Measurements from ENCODE around the gene CHMP4B. TPM values are rescaled to one million over a fixed set of nuclear protein-coding genes. Genes with fewer than 3 reads are reported as not detected.
A peak's percentile ranks its signal among the peaks of the same experiment; 100 is the strongest.

Gene CHMP4B
- total and polyA plus RNA-seq, 3 donors from 2014 or later: 98.3 to 114 (median 102) TPM

GRCh38 chr20:33828326-33828844, 17.2 kb downstream of the CHMP4B start:
- 44 to 58% methylated on average over 9 of the region's 9 CpGs for WGBS, 2 donors
- Histone ChIP-seq H3K4me3 (no peak overlapping the region), H3K27ac (peak overlapping the region; percentile 25 to 55), H3K36me3 (ENCODE audit: low read depth, missing control alignments) (no peaks in the 10 kb centered on the region), H3K27me3 (no peaks in the 10 kb centered on the region), H3K9me3 (no peaks in the 10 kb centered on the region), H3K4me1 (peaks cover 66% of the 10 kb centered on the region)
- TF ChIP-seq POLR2A (IDR thresholded peaks at IDR 0.05): no peak
- TF ChIP-seq, protein P1, sequence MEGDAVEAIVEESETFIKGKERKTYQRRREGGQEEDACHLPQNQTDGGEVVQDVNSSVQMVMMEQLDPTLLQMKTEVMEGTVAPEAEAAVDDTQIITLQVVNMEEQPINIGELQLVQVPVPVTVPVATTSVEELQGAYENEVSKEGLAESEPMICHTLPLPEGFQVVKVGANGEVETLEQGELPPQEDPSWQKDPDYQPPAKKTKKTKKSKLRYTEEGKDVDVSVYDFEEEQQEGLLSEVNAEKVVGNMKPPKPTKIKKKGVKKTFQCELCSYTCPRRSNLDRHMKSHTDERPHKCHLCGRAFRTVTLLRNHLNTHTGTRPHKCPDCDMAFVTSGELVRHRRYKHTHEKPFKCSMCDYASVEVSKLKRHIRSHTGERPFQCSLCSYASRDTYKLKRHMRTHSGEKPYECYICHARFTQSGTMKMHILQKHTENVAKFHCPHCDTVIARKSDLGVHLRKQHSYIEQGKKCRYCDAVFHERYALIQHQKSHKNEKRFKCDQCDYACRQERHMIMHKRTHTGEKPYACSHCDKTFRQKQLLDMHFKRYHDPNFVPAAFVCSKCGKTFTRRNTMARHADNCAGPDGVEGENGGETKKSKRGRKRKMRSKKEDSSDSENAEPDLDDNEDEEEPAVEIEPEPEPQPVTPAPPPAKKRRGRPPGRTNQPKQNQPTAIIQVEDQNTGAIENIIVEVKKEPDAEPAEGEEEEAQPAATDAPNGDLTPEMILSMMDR (IDR thresholded peaks at IDR 0.05): no peak
- no peak for DNase-seq
- intact Hi-C loops (cut with DNase I; ENCODE audit: low total_unique reads): no loop called here

DNA sequence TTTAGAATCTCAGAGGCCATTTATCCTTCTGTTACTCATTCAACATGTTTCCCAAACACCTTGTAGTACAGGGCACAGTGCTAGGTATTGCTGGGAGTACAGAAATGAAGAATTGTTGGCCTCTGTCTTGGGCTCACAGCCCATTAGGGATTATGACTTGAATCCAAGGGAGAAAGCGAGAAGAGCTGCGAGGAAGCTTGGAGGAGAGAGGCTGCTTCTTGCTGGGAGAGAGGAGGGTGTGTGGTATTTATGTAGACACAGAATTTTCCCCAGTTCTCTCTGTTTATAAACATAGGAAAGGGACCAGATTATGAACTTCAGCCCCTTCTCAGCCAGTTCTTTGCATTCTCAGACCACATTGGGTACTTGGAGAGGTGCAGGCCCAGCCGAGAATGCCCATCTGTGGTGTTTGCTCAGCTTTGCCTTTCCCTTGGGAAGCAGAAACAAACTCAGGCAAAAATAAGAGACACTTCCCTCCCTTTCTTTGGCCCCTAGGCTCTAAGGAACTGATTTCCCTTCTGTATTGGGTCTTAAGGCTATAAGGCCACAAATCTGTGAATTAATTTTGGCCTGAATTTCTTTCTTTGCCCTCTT, 17.9 kb downstream of the CHMP4B start:
- TF ChIP-seq POLR2A (IDR thresholded peaks at IDR 0.05): no peak
- TF ChIP-seq, protein P1 (IDR thresholded peaks at IDR 0.05): no peak
- DNase-seq: no peak
- Histone ChIP-seq H3K27ac (peak overlapping the region; percentile 25 to 55), H3K4me3 (no peak overlapping the region), H3K36me3 (ENCODE audit: low read depth, missing control alignments) (no peaks in the 10 kb centered on the region), H3K27me3 (no peaks in the 10 kb centered on the region), H3K4me1 (peaks cover 72% of the 10 kb centered on the region), H3K9me3 (no peaks in the 10 kb centered on the region)
- intact Hi-C loops (cut with DNase I; ENCODE audit: low total_unique reads): no loop called here
- WGBS, 2 donors: 42 to 49% methylated on average over 3 of the region's 3 CpGs

DNA sequence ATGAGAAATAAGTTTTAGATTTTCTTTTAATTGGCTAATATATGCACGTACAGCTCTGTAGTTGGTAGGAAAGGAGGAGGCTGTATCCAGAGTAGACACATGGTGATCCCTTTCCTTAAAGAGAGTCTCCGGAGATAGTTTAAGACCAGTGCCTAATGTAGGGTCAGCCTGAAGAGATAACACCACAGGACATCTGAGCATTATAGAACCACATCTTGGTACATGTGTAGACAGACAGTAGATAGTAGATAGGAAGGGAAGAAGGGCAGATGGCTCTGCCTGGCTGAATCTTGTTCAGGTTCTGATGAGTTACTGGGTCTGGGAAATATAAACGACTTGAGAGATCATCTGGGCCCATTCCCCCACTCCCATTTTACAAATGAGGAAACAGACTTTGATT, 18.5 kb downstream of the CHMP4B start:
- DNase-seq: no peak

DNA sequence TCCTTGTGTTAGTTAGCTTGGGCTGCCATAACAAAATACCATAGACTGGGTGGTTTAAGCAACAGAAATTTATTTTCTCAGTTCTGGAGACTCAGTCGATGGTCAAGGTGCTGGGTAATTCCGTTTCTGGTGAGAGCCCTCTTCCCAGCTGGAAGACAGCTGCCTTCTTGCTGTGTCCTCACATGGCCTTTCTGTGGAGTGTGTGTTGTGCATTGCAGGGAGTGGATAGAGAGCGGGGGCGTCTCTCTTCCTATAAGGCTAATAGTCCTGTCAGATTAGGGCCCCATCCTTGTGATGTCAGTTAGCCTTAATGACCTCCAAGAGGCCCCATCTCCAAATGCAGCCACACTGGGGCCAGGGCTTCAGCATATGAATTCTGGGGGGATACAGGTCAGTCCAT, 19.2 kb downstream of the CHMP4B start:
- H3K27me3 ChIP-seq: no peaks in the 10 kb centered on the region
- 43 to 55% methylated on average over 4 of the region's 4 CpGs for WGBS, 2 donors
- H3K36me3 ChIP-seq (ENCODE audit: low read depth, missing control alignments): no peaks in the 10 kb centered on the region
- no peak overlapping the region for H3K27ac ChIP-seq
- no peaks in the 10 kb centered on the region for H3K9me3 ChIP-seq
- no peak for TF ChIP-seq POLR2A (IDR thresholded peaks at IDR 0.05)
- TF ChIP-seq, protein P1 (IDR thresholded peaks at IDR 0.05): no peak
- H3K4me1 ChIP-seq: peaks cover 72% of the 10 kb centered on the region
- intact Hi-C loops (cut with DNase I; ENCODE audit: low total_unique reads): no loop called here
- no peak for DNase-seq
- H3K4me3 ChIP-seq: no peak overlapping the region

More for the DNA sequence above, 18.5 kb downstream of the CHMP4B start:
- H3K4me1 ChIP-seq: peaks cover 73% of the 10 kb centered on the region
- no peaks in the 10 kb centered on the region for H3K36me3 ChIP-seq (ENCODE audit: low read depth, missing control alignments)
- H3K27me3 ChIP-seq: no peaks in the 10 kb centered on the region
- WGBS, 2 donors: 53 to 56% methylated on average over 3 of the region's 3 CpGs
- H3K9me3 ChIP-seq: no peaks in the 10 kb centered on the region
- H3K27ac ChIP-seq: peak overlapping the region in 1 of 2 donors; percentile 25
- TF ChIP-seq POLR2A (IDR thresholded peaks at IDR 0.05): no peak
- TF ChIP-seq, protein P1 (IDR thresholded peaks at IDR 0.05): no peak
- H3K4me3 ChIP-seq: no peak overlapping the region
- intact Hi-C loops (cut with DNase I; ENCODE audit: low total_unique reads): no loop called here
